ENCODE measurements around the gene MPZL1.

DNA sequence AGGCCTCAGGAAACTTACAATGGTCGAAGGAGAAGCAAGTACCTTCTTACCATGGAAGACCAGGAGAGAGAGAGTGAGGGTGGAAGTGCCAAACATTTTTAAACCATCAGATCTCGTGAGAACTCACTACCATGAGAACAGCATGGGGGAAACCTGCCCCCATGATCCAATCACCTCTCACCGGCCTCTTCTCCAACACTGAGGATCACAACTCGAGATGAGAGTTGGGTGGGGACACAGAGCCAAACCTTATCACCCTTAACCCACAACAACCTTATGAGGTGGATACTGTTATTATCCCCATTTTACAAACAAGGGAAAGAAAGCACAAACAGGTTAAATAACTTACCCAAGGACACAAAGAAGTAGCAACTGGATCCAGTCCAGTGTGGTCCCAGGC, 80.5 kb downstream of the MPZL1 start:
- TF ChIP-seq RAD51 (IDR thresholded peaks at IDR 0.05; ENCODE audit: borderline replicate concordance) (no peak), ZNF33A (CRISPR knock-in tag; IDR thresholded peaks at IDR 0.05; ENCODE audit: borderline replicate concordance) (no peak)
- TF ChIP-seq, protein P1, sequence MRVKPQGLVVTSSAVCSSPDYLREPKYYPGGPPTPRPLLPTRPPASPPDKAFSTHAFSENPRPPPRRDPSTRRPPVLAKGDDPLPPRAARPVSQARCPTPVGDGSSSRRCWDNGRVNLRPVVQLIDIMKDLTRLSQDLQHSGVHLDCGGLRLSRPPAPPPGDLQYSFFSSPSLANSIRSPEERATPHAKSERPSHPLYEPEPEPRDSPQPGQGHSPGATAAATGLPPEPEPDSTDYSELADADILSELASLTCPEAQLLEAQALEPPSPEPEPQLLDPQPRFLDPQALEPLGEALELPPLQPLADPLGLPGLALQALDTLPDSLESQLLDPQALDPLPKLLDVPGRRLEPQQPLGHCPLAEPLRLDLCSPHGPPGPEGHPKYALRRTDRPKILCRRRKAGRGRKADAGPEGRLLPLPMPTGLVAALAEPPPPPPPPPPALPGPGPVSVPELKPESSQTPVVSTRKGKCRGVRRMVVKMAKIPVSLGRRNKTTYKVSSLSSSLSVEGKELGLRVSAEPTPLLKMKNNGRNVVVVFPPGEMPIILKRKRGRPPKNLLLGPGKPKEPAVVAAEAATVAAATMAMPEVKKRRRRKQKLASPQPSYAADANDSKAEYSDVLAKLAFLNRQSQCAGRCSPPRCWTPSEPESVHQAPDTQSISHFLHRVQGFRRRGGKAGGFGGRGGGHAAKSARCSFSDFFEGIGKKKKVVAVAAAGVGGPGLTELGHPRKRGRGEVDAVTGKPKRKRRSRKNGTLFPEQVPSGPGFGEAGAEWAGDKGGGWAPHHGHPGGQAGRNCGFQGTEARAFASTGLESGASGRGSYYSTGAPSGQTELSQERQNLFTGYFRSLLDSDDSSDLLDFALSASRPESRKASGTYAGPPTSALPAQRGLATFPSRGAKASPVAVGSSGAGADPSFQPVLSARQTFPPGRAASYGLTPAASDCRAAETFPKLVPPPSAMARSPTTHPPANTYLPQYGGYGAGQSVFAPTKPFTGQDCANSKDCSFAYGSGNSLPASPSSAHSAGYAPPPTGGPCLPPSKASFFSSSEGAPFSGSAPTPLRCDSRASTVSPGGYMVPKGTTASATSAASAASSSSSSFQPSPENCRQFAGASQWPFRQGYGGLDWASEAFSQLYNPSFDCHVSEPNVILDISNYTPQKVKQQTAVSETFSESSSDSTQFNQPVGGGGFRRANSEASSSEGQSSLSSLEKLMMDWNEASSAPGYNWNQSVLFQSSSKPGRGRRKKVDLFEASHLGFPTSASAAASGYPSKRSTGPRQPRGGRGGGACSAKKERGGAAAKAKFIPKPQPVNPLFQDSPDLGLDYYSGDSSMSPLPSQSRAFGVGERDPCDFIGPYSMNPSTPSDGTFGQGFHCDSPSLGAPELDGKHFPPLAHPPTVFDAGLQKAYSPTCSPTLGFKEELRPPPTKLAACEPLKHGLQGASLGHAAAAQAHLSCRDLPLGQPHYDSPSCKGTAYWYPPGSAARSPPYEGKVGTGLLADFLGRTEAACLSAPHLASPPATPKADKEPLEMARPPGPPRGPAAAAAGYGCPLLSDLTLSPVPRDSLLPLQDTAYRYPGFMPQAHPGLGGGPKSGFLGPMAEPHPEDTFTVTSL (CRISPR knock-in tag; IDR thresholded peaks at IDR 0.05; ENCODE audit: borderline replicate concordance), result no peak
